Measurements from ENCODE around the gene NXPE4. TPM values are rescaled to one million over a fixed set of nuclear protein-coding genes. Genes with fewer than 3 reads are reported as not detected.

Gene NXPE4
- total RNA-seq (2022; extraction: Qiagen RNA extraction), result not detected in 5 replicates

DNA sequence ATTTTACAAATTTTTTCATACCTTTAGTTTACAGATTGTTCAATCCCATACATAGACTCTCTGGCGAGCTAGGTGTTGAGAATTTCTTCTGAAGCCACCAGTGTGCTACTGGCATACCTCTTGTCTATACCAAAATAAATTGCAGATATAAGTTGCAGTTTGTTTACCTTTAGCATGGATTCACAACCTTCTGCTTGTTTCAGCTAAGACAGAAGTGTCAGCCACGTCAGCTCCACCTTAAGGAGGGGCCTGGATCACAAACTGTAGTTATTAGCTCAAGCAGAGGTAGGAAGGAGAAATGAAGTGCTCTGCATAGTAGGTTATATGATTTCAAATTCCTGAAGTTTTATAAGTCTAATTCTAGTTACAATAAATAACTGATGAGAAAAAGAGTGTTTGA lies at the start of gene NXPE4:
NXPE4 (minus strand) TSS at position 216 of the 400 bp plus-strand sequence. CDS start 1,027 bp downstream, outside the sequence.

GRCh38 chr11:114559425-114560310 lies 35.9 kb downstream of the NXPE4 start, which contains the start of gene NXPE1:
TSS of gene NXPE1 (minus strand) at chr11:114559881. CDS start at chr11:114551201, 8,680 bp downstream.

Other genes with a start within 250 kb of the NXPE4 start
- 3.3 to 4.6 TPM (median 3.8 TPM) in 5 replicates for gene C11orf71, start 195.3 kb downstream of the NXPE4 start, total RNA-seq (2022; extraction: Qiagen RNA extraction)
- gene RBM7, start 195.1 kb downstream of the NXPE4 start, total RNA-seq (2022; extraction: Qiagen RNA extraction), result 20.8 to 30.1 TPM (median 25.9 TPM) in 5 replicates
- gene REXO2, start 156.3 kb downstream of the NXPE4 start, total RNA-seq (2022; extraction: Qiagen RNA extraction), result 101 to 117 TPM (median 106 TPM) in 5 replicates
- gene NXPE1, start 35.9 kb downstream of the NXPE4 start, total RNA-seq (2022; extraction: Qiagen RNA extraction), result not detected in 5 replicates
- 0.05 TPM in 1 of 5 replicates, not detected in the others for gene NXPE2, start 82.7 kb upstream of the NXPE4 start, total RNA-seq (2022; extraction: Qiagen RNA extraction)

All from A549 treated with CORT108297 at 1 μM for 4 hours (cell line).